ENCODE data around the gene EFNB2. TPM values are rescaled to one million over a fixed set of nuclear protein-coding genes. Genes with fewer than 3 reads are reported as not detected.
A peak's percentile ranks its signal among the peaks of the same experiment; 100 is the strongest.

EFNB2 gene
- total and polyA plus RNA-seq, 12 donors = 9.7 to 21.1 (median 14.3) TPM

DNA sequence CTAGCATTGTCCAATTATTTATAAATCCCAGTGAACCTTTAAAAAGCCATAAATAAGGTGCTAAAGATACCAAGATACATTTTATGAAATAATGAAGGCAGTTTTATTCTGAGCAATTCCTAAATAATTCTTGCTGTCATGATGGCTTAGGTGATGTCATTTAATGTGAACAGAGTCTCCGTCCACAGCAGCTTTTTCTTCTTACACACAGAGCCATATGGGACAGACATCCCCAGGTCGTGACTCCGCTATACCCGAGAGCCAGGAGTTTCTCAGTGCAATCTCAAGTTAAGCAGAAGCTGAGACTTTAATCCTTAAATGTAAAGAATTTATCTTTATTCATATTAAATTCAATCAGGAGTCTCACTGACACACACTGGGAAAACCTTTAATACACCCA, 29.7 kb downstream of the EFNB2 start:
- Histone ChIP-seq H3K9me3 (no peaks in the 10 kb centered on the region), H3K36me3 (peaks cover 0 to 40% (median 0%) of the 10 kb centered on the region in 9 donors), H3K27me3 (no peaks in the 10 kb centered on the region), H3K4me1 (peaks cover 0 to 72% (median 12%) of the 10 kb centered on the region in 9 donors), H3K27ac (no peak overlapping the region), H3K4me3 (no peak overlapping the region)
- no peak for DNase-seq
- intact Hi-C loops (cut with DNase I) = no loop called here
- no peak for ATAC-seq
- 83 to 87% methylated on average over 4 of the region's 4 CpGs for WGBS, 2 donors
- TF ChIP-seq, protein P1, sequence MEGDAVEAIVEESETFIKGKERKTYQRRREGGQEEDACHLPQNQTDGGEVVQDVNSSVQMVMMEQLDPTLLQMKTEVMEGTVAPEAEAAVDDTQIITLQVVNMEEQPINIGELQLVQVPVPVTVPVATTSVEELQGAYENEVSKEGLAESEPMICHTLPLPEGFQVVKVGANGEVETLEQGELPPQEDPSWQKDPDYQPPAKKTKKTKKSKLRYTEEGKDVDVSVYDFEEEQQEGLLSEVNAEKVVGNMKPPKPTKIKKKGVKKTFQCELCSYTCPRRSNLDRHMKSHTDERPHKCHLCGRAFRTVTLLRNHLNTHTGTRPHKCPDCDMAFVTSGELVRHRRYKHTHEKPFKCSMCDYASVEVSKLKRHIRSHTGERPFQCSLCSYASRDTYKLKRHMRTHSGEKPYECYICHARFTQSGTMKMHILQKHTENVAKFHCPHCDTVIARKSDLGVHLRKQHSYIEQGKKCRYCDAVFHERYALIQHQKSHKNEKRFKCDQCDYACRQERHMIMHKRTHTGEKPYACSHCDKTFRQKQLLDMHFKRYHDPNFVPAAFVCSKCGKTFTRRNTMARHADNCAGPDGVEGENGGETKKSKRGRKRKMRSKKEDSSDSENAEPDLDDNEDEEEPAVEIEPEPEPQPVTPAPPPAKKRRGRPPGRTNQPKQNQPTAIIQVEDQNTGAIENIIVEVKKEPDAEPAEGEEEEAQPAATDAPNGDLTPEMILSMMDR (IDR thresholded peaks at IDR 0.05) = no peak

DNA sequence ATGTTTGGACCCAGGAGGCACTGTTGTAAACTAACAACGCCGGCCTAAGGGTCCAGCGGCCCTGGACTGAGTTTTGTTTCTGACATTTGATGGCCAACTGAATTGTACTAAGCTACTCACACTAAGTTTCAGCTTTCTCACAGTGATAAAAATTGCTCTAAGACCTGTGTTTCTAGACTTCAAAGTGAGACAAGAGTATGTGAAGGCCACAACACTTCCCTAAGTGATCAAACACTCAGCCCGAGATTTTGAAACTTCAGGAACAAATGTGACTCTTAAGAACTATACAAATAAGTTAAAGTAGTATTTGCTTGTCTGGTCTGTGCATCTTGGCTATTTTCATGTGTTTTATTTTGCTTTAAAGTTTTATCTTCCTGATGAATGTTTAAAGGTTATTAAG, 30.2 kb downstream of the EFNB2 start:
- TF ChIP-seq, protein P1 (IDR thresholded peaks at IDR 0.05) = no peak
- Histone ChIP-seq H3K4me3 (no peak overlapping the region), H3K27me3 (no peaks in the 10 kb centered on the region), H3K27ac (no peak overlapping the region), H3K4me1 (peaks cover 0 to 76% (median 16%) of the 10 kb centered on the region in 9 donors), H3K36me3 (peaks cover 0 to 35% (median 0%) of the 10 kb centered on the region in 9 donors), H3K9me3 (no peaks in the 10 kb centered on the region)
- 91 to 92% methylated on average over 4 of the region's 4 CpGs for WGBS, 2 donors
- intact Hi-C loops (cut with DNase I) = no loop called here
- no peak for ATAC-seq
- DNase-seq = no peak

DNA sequence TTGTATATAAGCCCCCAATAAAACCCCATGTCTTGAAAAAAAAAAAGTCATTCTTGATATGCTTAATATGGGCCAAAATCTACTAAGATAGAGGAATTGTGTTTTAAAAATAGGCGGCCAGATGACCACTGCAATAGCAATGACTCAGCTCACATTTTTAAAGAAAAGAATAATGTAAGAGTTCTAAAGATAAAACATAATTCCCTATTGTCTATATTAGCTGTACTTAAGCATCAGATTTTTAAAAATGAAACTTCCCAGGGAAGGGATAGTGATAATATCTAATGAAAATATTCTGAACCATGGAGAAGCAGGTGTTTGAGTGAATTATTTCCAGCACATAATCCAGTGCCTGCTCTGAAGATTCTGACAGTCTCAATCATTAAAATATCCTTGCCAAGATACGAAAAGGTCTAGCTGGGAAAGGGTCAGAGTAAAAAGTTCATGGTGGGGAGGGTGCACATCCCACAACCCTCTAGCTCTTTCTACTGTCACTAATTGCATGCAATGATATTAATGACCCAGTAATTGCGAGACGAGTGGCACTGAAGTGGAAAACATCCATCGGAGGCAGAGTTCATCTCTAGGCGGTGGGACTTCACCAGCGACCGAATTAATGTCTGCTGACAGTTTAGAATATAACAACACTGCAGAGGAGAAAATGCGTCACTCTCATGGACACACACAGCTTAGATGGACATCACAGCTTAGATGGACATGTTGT, 31.6 kb downstream of the EFNB2 start:
- no peak for DNase-seq
- Histone ChIP-seq H3K9me3 (no peaks in the 10 kb centered on the region), H3K36me3 (peaks cover 0 to 26% (median 0%) of the 10 kb centered on the region in 9 donors), H3K27me3 (no peaks in the 10 kb centered on the region), H3K4me3 (no peak overlapping the region), H3K4me1 (peaks cover 0 to 86% (median 30%) of the 10 kb centered on the region in 9 donors), H3K27ac (peak overlapping the region in 3 of 10 donors; percentile 23 to 46 (median 34))
- TF ChIP-seq, protein P1 (IDR thresholded peaks at IDR 0.05) = no peak
- intact Hi-C loops (cut with DNase I) = no loop called here
- peak in 5 of 8 donors; percentile 4 to 29 (median 18) for ATAC-seq
- WGBS, 2 donors = 76 to 89% methylated on average over 9 of the region's 9 CpGs

DNA sequence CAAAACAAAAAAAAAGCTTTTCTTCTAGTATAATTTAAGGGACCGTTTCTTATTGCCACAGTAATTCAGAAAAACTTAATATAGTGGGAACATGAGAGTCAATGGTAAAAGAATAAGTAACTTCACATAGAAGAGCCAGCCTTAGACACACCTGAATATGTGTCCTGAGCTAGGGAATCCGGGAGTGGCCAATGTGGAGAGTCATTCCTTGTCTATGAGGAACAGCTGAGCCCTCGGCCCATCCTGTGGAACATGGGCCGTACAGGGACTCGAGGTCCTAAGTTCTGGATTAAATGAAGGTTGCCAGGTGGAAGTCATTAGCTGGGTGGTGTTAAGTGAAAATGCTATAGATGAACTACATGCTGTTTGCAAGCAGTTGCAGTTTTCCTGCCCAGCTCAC, 32.2 kb downstream of the EFNB2 start:
- H3K27ac ChIP-seq = peak overlapping the region in 3 of 10 donors; percentile 23 to 46 (median 34)
- intact Hi-C loops (cut with DNase I) = no loop called here

More for the DNA sequence above, 32.2 kb downstream of the EFNB2 start:
- H3K4me3 ChIP-seq = no peak overlapping the region
- ATAC-seq (peak in 2 of 8 donors; percentile 5 to 18), DNase-seq (no peak)
- 84 to 85% methylated on average over 5 of the region's 5 CpGs for whole genome bisulfite sequencing, 2 donors
- no peaks in the 10 kb centered on the region for H3K27me3 ChIP-seq
- H3K9me3 ChIP-seq = no peaks in the 10 kb centered on the region
- peaks cover 0 to 86% (median 33%) of the 10 kb centered on the region in 9 donors for H3K4me1 ChIP-seq
- H3K36me3 ChIP-seq = peaks cover 0 to 26% (median 0%) of the 10 kb centered on the region in 9 donors
- TF ChIP-seq, protein P1 (IDR thresholded peaks at IDR 0.05) = no peak
